GM21529 (cell line): ENCODE results near the gene KIAA0040.
"Not testable (repeated sequence)": the region's sequence is repeated elsewhere in the genome, so short reads cannot be mapped to it uniquely, and the experiment has no call there.

Experiments used
- ATAC-seq: cut with Tn5 transposase; IDR thresholded peaks from one replicate; pipeline ENCODE4 v1.9.1; 2021; ENCODE audit not compliant: unreplicated experiment

Gene KIAA0040

DNA sequence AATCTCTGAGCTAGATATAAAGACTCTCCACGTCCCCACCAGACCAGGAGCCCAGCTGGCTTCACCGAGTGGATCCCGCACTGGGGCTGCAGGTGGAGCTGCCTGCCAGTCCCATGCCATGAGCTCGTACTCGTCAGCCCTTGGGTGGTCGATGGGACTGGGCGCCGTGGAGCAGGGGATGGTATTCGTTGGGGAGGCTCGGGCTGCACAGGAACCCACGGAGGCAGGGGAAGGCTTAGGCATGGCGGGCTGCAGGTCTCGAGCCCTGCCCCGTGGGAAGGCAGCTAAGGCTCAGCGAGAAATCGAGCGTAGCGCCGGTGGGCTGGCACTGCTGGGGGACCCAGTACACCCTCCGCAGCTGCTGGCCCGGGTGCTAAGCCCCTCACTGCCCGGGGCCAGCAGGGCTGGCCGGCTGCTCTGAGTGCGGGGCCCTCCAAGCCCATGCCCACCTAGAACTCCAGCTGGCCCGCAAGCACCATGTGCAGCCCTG lies 84.2 kb downstream of the KIAA0040 start:
- ATAC-seq: not testable (repeated sequence)
